ENCODE data around the gene STK38L.
A peak's percentile ranks its signal among the peaks of the same experiment; 100 is the strongest.

The STK38L gene

GRCh38 chr12:27272373-27273028 is 28.4 kb downstream of the STK38L start:
- no peak overlapping the region for H3K4me3 ChIP-seq (ENCODE audit: low read length)
- DNase-seq (ENCODE audit: low read depth, low spot score), result peak; percentile 88

- no peak overlapping the region for H3K4me3 ChIP-seq (ENCODE audit: low read length)
- DNase-seq (ENCODE audit: low read depth, low spot score), result no peak
These were observed 29.0 kb downstream of the STK38L start for GRCh38 chr12:27273114-27273513.

- DNase-seq (ENCODE audit: low read depth, low spot score), result no peak
- H3K4me3 ChIP-seq (ENCODE audit: low read length), result no peak overlapping the region
These were observed 30.6 kb downstream of the STK38L start for GRCh38 chr12:27274706-27275105.

- no peak for DNase-seq (ENCODE audit: low read depth, low spot score)
- H3K4me3 ChIP-seq (ENCODE audit: low read length), result no peak overlapping the region
These were observed 32.2 kb downstream of the STK38L start for GRCh38 chr12:27276275-27276674.

- no peak overlapping the region for H3K4me3 ChIP-seq (ENCODE audit: low read length)
- DNase-seq (ENCODE audit: low read depth, low spot score), result no peak
These were observed 33.8 kb downstream of the STK38L start for GRCh38 chr12:27277846-27278260.

- peak; percentile 20 for DNase-seq (ENCODE audit: low read depth, low spot score)
- no peak overlapping the region for H3K4me3 ChIP-seq (ENCODE audit: low read length)
These were observed 35.7 kb downstream of the STK38L start for GRCh38 chr12:27279826-27280225.

- no peak for DNase-seq (ENCODE audit: low read depth, low spot score)
- no peak overlapping the region for H3K4me3 ChIP-seq (ENCODE audit: low read length)
These were observed 36.3 kb downstream of the STK38L start for GRCh38 chr12:27280412-27280811.

GRCh38 chr12:27282754-27283153 is 38.7 kb downstream of the STK38L start:
- DNase-seq (ENCODE audit: low read depth, low spot score), result no peak

GRCh38 chr12:27284021-27284420 is 39.9 kb downstream of the STK38L start:
- no peak overlapping the region for H3K4me3 ChIP-seq (ENCODE audit: low read length)
- no peak for DNase-seq (ENCODE audit: low read depth, low spot score)

More at GRCh38 chr12:27282754-27283153, 38.7 kb downstream of the STK38L start:
- H3K4me3 ChIP-seq (ENCODE audit: low read length), result no peak overlapping the region

- no peak for DNase-seq (ENCODE audit: low read depth, low spot score)
- no peak overlapping the region for H3K4me3 ChIP-seq (ENCODE audit: low read length)
These were observed 40.7 kb downstream of the STK38L start for GRCh38 chr12:27284751-27285150.

- no peak overlapping the region for H3K4me3 ChIP-seq (ENCODE audit: low read length)
- DNase-seq (ENCODE audit: low read depth, low spot score), result no peak
These were observed 41.3 kb downstream of the STK38L start for GRCh38 chr12:27285403-27285802.

GRCh38 chr12:27289414-27289813 is 45.3 kb downstream of the STK38L start:
- no peak for DNase-seq (ENCODE audit: low read depth, low spot score)
- H3K4me3 ChIP-seq (ENCODE audit: low read length), result no peak overlapping the region

GRCh38 chr12:27290501-27291168 is 46.5 kb downstream of the STK38L start:
- no peak for DNase-seq (ENCODE audit: low read depth, low spot score)

GRCh38 chr12:27291862-27292261 is 47.8 kb downstream of the STK38L start:
- no peak for DNase-seq (ENCODE audit: low read depth, low spot score)
- no peak overlapping the region for H3K4me3 ChIP-seq (ENCODE audit: low read length)

More at GRCh38 chr12:27290501-27291168, 46.5 kb downstream of the STK38L start:
- no peak overlapping the region for H3K4me3 ChIP-seq (ENCODE audit: low read length)

- DNase-seq (ENCODE audit: low read depth, low spot score), result no peak
- H3K4me3 ChIP-seq (ENCODE audit: low read length), result no peak overlapping the region
These were observed 48.6 kb downstream of the STK38L start for GRCh38 chr12:27292718-27293117.

GRCh38 chr12:27293463-27293862 is 49.4 kb downstream of the STK38L start:
- no peak overlapping the region for H3K4me3 ChIP-seq (ENCODE audit: low read length)
- no peak for DNase-seq (ENCODE audit: low read depth, low spot score)

- no peak overlapping the region for H3K4me3 ChIP-seq (ENCODE audit: low read length)
- DNase-seq (ENCODE audit: low read depth, low spot score), result no peak
These were observed 52.6 kb downstream of the STK38L start for GRCh38 chr12:27296674-27297073.

GRCh38 chr12:27297566-27297965 is 53.5 kb downstream of the STK38L start:
- no peak overlapping the region for H3K4me3 ChIP-seq (ENCODE audit: low read length)
- no peak for DNase-seq (ENCODE audit: low read depth, low spot score)

GRCh38 chr12:27299102-27299501 is 55.0 kb downstream of the STK38L start:
- no peak for DNase-seq (ENCODE audit: low read depth, low spot score)
- no peak overlapping the region for H3K4me3 ChIP-seq (ENCODE audit: low read length)

GRCh38 chr12:27300226-27300625 is 56.1 kb downstream of the STK38L start:
- DNase-seq (ENCODE audit: low read depth, low spot score), result no peak
- H3K4me3 ChIP-seq (ENCODE audit: low read length), result no peak overlapping the region
